NCI-H510A treated with DMSO at 0.1 percent for 48 hours (cell line): ENCODE results near the gene SKAP1.
"Not testable (repeated sequence)": the region's sequence is repeated elsewhere in the genome, so short reads cannot be mapped to it uniquely, and the experiment has no call there.

Experiments
- DNase-seq: peaks from one replicate; lab custom pipeline; 2025; lab: John Stamatoyannopoulos, UW

SKAP1 gene

GRCh38 chr17:48368352-48368908, 61.6 kb downstream of the SKAP1 start:
- DNase-seq: no peak

- DNase-seq: no peak
These were observed 66.9 kb downstream of the SKAP1 start for GRCh38 chr17:48363161-48363560.

GRCh38 chr17:48360861-48361633, 69.0 kb downstream of the SKAP1 start:
- not testable (repeated sequence) for DNase-seq

GRCh38 chr17:48357779-48358602, 72.0 kb downstream of the SKAP1 start:
- DNase-seq: no peak

GRCh38 chr17:48356866-48357265, 73.1 kb downstream of the SKAP1 start:
- no peak for DNase-seq

GRCh38 chr17:48352630-48353029, 77.4 kb downstream of the SKAP1 start:
- no peak for DNase-seq

GRCh38 chr17:48351911-48352332, 78.1 kb downstream of the SKAP1 start:
- peak; percentile 80 for DNase-seq

- DNase-seq: no peak
These were observed 81.7 kb downstream of the SKAP1 start for GRCh38 chr17:48348352-48348751.

- DNase-seq: no peak
These were observed 82.8 kb downstream of the SKAP1 start for GRCh38 chr17:48347177-48347576.

- no peak for DNase-seq
These were observed 85.8 kb downstream of the SKAP1 start for GRCh38 chr17:48344251-48344650.

- DNase-seq: no peak
These were observed 89.1 kb downstream of the SKAP1 start for GRCh38 chr17:48340916-48341315.

- DNase-seq: no peak
These were observed 91.3 kb downstream of the SKAP1 start for GRCh38 chr17:48338720-48339119.

- not testable (repeated sequence) for DNase-seq
These were observed 92.1 kb downstream of the SKAP1 start for GRCh38 chr17:48337903-48338302.

GRCh38 chr17:48336986-48337385, 93.0 kb downstream of the SKAP1 start:
- DNase-seq: no peak

GRCh38 chr17:48335858-48336500, 94.0 kb downstream of the SKAP1 start:
- DNase-seq: peak; percentile 100

- DNase-seq: no peak
These were observed 94.7 kb downstream of the SKAP1 start for GRCh38 chr17:48335146-48335784.

- DNase-seq: no peak
These were observed 96.9 kb downstream of the SKAP1 start for GRCh38 chr17:48333034-48333530.

GRCh38 chr17:48330887-48331286, 99.1 kb downstream of the SKAP1 start:
- DNase-seq: no peak

- DNase-seq: no peak
These were observed 99.6 kb downstream of the SKAP1 start for GRCh38 chr17:48330421-48330820.

GRCh38 chr17:48328457-48328856, 101.6 kb downstream of the SKAP1 start:
- DNase-seq: peak; percentile 98

- DNase-seq: no peak
These were observed 103.7 kb downstream of the SKAP1 start for GRCh38 chr17:48326310-48326709.

- no peak for DNase-seq
These were observed 108.0 kb downstream of the SKAP1 start for GRCh38 chr17:48322060-48322459.
